ENCODE measurements around the gene RRP8. TPM values are rescaled to one million over a fixed set of nuclear protein-coding genes. Genes with fewer than 3 reads are reported as not detected.

Gene RRP8
- total RNA-seq, 1 experiment from 2014 or later, result 31.2 TPM

GRCh38 chr11:6584528-6584927 is 18.9 kb downstream of the RRP8 start:
- in situ Hi-C loops (cut with HindIII; ENCODE audit: low pct_unique_long_range_greater_than_20kb, low sequenced_read_pairs), result no loop called here
- no peak for DNase-seq (ENCODE audit: low read depth)

GRCh38 chr11:6583584-6583983 is 19.8 kb downstream of the RRP8 start:
- DNase-seq (ENCODE audit: low read depth), result no peak
- in situ Hi-C loops (cut with HindIII; ENCODE audit: low pct_unique_long_range_greater_than_20kb, low sequenced_read_pairs), result no loop called here

DNA sequence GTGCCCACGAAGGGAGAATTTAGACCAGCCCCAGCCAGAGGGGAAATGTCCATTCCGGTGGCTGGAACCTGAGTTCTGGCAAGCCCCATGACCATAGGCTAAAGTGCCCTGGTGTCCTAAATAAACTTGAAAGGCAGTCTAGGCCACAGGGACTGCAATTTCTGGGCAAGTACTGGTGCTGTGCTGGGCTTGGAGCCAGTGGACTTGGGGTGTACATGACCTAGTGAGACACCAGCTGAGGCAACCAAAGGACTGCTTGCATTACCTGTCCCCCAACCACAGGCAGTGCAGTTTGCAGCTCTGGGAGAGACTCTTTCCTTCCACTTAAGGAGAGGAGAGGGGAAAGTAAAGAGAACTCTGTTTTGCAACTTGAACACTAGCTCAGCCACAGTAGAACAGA is 23.7 kb downstream of the RRP8 start:
- in situ Hi-C loops (cut with HindIII; ENCODE audit: low pct_unique_long_range_greater_than_20kb, low sequenced_read_pairs), result no loop called here
- DNase-seq (ENCODE audit: low read depth), result no peak

DNA sequence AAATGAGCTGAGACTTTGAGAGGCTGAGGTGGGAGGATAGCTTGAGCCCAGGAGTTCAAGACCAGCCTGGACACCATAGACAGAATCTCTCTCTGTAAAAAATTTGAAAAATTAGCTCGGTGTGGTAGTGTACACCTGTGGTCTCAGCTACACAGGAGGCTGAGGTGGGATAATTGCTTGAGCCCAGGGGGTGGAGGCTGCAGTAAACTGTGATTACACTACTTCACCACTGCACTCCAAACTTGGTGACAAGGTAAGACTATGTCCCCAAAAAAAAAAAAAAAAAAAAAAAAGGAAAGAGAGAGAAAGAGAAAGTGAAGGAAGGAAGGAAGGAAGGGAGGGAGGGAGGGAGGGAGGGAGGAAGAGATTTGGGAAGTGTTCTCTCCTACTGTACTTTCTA is 25.3 kb downstream of the RRP8 start:
- in situ Hi-C loops (cut with HindIII; ENCODE audit: low pct_unique_long_range_greater_than_20kb, low sequenced_read_pairs), result no loop called here

GRCh38 chr11:6576471-6577373 is 26.7 kb downstream of the RRP8 start:
- DNase-seq (ENCODE audit: low read depth), result no peak
- in situ Hi-C loops (cut with HindIII; ENCODE audit: low pct_unique_long_range_greater_than_20kb, low sequenced_read_pairs), result no loop called here

More for the DNA sequence above, 25.3 kb downstream of the RRP8 start:
- DNase-seq (ENCODE audit: low read depth), result no peak

- no peak for DNase-seq (ENCODE audit: low read depth)
- in situ Hi-C loops (cut with HindIII; ENCODE audit: low pct_unique_long_range_greater_than_20kb, low sequenced_read_pairs), result no loop called here
Observed at GRCh38 chr11:6574816-6575715, 28.4 kb downstream of the RRP8 start.

DNA sequence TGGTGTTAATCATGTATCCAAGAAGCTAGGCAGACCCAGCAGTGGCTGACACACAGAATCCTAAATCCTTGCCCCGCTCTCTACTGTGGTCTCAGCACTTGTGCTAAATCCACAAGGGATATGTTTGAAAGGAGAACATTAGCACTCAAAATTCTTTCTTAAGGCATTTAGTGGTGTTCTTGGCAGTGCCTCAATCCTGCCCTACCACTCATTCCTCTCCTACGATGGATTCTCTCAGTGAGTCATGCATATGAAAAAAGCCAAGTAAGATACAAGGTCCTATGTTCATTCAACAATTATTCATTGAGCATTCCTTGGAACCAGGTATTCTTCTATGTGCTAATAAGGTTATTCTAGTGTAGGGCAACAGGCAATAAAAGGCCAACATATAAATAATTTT is 31.2 kb downstream of the RRP8 start:
- no peak for DNase-seq (ENCODE audit: low read depth)
- in situ Hi-C loops (cut with HindIII; ENCODE audit: low pct_unique_long_range_greater_than_20kb, low sequenced_read_pairs), result no loop called here

GRCh38 chr11:6571434-6572008 is 31.9 kb downstream of the RRP8 start:
- DNase-seq (ENCODE audit: low read depth), result no peak
- in situ Hi-C loops (cut with HindIII; ENCODE audit: low pct_unique_long_range_greater_than_20kb, low sequenced_read_pairs), result no loop called here

DNA sequence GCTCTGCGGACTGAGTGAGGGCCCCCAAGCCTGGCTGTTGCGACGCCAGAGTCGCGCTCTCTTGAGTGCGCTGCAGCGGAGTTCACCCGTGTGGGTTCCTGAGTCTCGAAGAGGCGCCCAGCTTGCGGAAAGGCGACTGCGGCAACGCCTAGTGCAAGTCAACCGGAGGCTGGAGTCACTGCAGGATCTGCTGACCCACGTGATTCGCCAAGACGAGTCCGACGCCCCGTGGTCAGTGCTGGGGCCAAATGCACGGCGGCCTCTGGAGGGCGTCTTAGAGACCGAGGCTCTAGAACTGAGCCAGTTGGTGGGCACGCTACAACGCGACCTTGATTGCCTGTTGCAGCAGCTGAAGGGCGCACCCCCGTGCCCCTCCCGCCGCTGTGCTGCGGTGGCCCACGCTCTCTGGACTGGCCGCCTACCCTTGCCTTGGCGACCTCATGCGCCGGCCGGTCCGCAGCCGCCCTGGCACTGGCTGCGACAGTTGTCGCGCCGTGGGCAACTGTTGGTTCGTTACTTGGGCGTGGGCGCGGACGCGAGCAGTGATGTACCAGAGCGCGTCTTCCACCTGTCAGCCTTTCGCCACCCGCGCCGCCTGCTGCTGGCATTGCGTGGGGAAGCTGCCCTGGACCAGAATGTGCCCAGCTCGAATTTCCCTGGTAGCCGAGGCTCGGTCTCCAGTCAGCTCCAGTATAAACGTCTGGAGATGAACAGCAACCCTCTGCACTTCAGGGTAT is 32.6 kb downstream of the RRP8 start:
- no peak for DNase-seq (ENCODE audit: low read depth)
- in situ Hi-C loops (cut with HindIII; ENCODE audit: low pct_unique_long_range_greater_than_20kb, low sequenced_read_pairs), result no loop called here

- DNase-seq (ENCODE audit: low read depth), result no peak
- in situ Hi-C loops (cut with HindIII; ENCODE audit: low pct_unique_long_range_greater_than_20kb, low sequenced_read_pairs), result no loop called here
Observed at GRCh38 chr11:6569706-6570105, 33.7 kb downstream of the RRP8 start.

- peak; percentile 31 for DNase-seq (ENCODE audit: low read depth)
- in situ Hi-C loops (cut with HindIII; ENCODE audit: low pct_unique_long_range_greater_than_20kb, low sequenced_read_pairs), result no loop called here
Observed at GRCh38 chr11:6568191-6568918, 35.1 kb downstream of the RRP8 start.

GRCh38 chr11:6567371-6567745 is 36.1 kb downstream of the RRP8 start:
- in situ Hi-C loops (cut with HindIII; ENCODE audit: low pct_unique_long_range_greater_than_20kb, low sequenced_read_pairs), result no loop called here
- DNase-seq (ENCODE audit: low read depth), result no peak

- in situ Hi-C loops (cut with HindIII; ENCODE audit: low pct_unique_long_range_greater_than_20kb, low sequenced_read_pairs), result no loop called here
- DNase-seq (ENCODE audit: low read depth), result no peak
Observed at GRCh38 chr11:6566704-6567370, 36.6 kb downstream of the RRP8 start.

- in situ Hi-C loops (cut with HindIII; ENCODE audit: low pct_unique_long_range_greater_than_20kb, low sequenced_read_pairs), result no loop called here
- DNase-seq (ENCODE audit: low read depth), result no peak
Observed at GRCh38 chr11:6565988-6566703, 37.3 kb downstream of the RRP8 start.

- in situ Hi-C loops (cut with HindIII; ENCODE audit: low pct_unique_long_range_greater_than_20kb, low sequenced_read_pairs), result no loop called here
- no peak for DNase-seq (ENCODE audit: low read depth)
Observed at GRCh38 chr11:6565325-6565724, 38.1 kb downstream of the RRP8 start.

GRCh38 chr11:6563667-6564066 is 39.7 kb downstream of the RRP8 start:
- in situ Hi-C loops (cut with HindIII; ENCODE audit: low pct_unique_long_range_greater_than_20kb, low sequenced_read_pairs), result no loop called here
- DNase-seq (ENCODE audit: low read depth), result no peak
